GM21576 (cell line): ENCODE results near the gene FUBP1.
A peak's percentile ranks its signal among the peaks of the same experiment; 100 is the strongest.
"Not testable (repeated sequence)": the region's sequence is repeated elsewhere in the genome, so short reads cannot be mapped to it uniquely, and the experiment has no call there.

ENCODE experiments used
- ATAC-seq: cut with Tn5 transposase; IDR thresholded peaks from one replicate; pipeline ENCODE4 v1.9.1; 2021; ENCODE audit warnings: mild to moderate bottlenecking, moderate library complexity; ENCODE audit not compliant: unreplicated experiment

The FUBP1 gene

DNA sequence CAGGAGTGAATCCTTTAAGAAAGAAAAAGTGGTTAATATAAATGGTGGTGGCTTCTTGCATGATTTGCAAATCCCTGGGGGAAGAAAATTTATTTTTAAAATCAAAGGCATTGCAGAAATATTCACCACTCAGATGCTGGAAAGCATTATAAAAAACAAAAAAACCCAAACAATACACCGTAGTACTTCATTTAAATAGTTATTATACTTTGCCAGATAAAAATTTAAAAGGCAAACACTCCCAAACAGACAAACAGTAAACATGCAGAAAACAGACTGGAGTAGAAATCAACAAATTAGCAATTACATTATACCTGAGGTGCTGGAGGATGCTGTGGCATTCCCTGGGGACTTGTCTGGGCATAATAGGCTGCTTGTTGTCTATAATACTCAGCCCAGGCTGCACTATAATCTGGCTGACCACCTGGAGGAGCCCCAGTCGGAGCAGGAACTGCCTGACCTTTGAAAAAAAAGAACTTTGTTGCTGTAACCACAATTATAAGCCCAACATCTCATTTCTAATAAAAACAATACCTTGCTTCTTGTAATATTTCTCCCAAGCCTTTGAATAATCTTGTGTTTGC is 29.9 kb downstream of the FUBP1 start:
- no peak for ATAC-seq

DNA sequence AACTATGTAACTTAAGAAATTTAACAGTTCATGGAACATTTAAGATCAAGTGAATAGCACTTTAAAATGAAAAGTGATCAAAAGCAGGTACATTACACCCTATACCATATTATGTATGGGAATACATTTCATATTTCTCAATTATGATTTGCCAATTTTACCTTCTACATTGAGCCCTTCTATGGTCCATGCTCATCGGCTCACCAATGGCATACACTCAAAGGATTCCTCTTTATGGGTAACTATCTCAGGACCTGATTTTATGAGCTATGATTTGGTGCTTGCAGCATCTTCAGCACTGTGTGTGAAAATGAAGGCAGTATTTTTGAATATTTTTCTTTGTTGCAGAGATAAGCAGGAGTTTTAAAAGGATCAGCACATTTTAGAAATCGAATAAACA is 33.5 kb downstream of the FUBP1 start:
- no peak for ATAC-seq

DNA sequence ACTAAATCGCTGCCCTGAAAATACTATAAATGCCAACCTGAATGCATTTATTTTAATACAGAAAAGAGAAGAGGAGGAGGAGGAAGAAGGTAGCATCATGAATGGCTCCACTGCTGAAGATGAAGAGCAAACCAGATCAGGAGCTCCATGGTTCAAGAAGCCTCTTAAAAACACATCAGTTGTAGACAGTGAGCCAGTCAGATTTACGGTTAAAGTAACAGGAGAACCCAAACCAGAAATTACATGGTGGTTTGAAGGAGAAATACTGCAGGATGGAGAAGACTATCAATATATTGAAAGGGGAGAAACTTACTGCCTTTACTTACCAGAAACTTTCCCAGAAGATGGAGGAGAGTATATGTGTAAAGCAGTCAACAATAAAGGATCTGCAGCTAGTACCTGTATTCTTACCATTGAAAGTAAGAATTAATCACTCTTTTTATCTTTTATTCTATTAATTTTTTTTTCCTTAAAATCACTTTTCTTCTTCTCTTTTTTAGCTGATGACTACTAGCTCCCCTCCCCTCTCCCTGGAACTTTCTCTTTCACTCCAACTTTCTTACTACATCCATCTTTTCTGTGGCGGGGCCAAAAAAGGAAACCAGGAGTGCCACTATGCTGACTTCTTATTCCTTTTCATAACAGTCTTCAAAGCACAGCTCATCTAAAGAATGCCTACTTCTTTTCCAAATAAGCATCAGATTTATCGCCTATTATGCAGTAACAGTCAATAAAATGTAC is 36.3 kb downstream of the FUBP1 start:
- ATAC-seq, result no peak

DNA sequence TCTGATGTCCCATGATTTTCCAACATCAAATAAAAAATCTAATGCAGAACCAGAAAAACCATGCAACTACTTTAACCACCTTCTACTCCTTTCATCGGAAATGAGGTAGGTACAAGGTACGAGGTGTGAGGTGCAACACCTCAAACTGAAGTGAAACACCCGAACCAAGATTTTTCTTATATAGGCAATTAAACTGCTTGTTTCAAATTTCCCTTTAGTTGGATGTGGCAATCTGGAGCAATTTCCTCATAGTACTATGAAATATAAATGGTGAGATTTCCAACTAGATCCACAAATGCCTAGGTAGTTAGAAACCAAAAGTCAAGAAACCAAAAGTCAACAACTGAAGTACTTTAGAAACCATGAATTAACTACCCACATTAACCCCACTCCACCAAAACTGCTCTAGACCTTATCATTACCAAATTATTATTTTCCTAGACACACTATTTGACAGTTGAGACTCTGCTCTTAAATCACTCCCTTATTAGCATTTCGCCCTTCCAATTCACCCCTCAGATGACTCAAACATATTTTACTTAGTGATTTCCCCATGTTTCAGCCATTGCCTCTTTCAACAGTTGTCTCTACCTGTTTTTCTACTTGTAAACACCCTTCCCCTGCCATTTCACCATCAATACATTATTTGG is 37.8 kb downstream of the FUBP1 start:
- no peak for ATAC-seq

DNA sequence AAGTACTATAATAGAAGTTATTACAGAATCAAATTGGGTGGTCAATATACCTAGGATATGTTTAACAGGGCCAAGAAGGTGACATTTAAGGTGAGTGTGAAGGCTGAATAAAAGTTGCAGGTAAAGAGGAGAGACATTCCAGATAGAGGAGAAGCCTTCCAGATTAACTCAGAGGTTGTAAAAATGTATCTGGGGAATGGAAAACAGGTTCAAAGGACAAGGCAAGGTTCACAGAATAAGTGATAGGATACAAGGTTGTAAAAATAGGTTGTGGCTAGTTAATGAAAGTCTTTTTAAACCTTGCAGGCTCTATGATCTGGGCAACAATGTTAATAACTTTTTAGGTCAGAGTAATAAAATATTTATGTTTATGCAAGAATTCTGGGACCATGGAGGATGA is 40.2 kb downstream of the FUBP1 start:
- no peak for ATAC-seq

DNA sequence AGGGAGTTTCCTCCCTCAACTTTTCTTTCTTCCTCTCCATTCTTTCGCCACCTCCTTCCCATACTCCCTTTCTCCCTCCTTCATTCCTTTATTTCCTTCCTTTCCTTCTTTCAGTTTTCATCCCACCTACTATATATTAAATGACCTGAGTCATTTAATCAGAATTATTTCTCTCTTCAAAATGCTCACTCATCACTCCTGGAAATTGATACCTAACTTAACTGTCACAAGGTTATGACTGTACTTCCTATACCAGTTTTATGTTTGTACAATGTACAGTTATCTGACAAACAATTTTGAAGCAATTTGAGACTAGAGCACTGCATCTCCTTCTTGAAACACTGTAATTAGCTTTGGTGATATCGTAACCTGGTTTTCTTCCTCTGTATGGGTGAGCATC is 49.1 kb downstream of the FUBP1 start:
- ATAC-seq, result no peak

DNA sequence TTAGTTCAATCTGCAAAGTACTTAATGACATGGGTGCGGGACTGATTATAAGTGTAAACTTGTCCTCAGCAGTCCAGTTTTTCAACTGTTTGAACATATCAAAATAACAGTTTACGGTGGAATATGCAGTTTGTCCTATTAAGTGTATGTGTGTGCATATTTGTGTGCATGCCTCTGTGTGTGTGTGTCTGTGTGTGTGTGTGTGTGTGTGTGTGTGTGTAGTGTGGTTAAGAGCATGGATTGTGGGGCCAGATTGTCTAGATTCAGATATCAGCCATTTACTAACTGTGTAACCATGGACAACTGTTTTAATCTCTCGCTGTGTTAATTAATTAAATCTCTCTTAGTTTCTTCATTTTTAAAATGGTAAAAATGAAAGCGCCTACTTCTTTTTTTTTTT is 51.5 kb downstream of the FUBP1 start:
- peak; percentile 19 for ATAC-seq

DNA sequence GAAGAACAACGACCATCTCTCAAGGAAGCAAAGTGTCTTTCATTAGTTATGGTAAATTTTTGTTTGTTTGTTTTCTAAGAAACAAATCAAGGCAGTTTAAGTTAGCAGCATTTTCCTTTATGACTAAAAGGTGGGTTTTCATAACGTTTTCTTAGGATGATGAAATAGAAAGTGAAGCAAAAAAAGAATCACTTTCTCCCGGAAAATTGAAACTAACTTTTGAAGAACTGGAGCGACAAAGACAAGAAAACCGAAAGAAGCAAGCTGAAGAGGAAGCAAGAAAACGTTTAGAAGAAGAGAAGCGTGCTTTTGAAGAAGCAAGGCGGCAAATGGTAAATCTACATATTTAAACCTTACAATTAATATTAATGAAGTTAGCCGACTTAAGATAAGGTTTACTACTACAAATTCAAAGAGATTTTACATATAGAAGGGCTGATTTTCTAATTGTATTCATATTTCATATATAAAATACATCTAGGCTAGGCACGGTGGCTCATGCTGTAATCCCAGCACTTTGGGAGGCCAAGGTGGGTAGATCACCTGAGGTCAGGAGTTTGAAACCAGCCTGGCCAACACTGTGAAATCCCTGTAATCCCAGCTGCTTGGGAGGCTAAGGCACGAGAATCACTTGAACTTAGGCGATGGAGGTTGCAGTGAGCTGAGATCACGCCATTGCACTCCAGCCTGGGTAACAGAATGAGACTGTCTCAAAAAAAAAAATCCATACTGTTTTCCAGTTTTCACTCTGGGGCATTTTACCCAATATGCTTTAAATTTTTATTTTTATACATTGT is 52.1 kb downstream of the FUBP1 start:
- ATAC-seq, result peak; percentile 74

DNA sequence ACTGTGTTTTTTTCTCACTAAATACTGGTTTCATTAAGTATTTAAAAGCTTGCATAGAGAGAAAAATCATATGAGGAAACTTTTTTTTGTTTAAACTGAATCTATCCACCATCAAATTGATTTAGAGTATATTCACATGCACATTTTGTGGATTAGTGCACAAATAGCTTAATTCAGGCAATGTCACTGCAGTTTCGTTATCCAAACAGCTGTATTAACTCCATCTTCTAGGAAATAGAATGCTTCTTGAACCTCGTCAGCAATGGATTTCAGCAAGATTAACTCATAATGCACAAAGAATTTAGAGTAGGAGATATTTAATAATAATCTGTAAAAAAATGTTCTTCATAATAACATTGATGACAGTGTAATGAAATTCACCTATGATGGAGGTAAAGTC is 52.9 kb downstream of the FUBP1 start:
- no peak for ATAC-seq

DNA sequence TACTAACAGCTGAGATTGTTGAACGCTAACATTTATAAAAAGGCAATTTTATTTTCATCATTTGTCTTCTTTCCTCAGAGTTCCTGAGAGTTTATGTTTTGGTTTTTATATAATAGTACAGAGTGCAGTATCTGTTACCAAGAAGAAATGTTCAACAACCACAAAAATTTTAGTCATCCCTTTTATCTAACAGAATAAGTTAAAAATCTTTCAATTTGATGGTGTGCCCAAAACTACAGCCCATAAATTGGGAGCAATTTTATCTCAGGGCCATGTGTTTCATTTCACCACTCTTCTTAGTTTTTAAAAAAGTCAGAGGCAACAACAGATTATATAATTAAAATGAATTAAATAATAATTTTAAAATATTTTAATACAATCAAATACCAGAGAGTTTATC is 53.4 kb downstream of the FUBP1 start:
- no peak for ATAC-seq

DNA sequence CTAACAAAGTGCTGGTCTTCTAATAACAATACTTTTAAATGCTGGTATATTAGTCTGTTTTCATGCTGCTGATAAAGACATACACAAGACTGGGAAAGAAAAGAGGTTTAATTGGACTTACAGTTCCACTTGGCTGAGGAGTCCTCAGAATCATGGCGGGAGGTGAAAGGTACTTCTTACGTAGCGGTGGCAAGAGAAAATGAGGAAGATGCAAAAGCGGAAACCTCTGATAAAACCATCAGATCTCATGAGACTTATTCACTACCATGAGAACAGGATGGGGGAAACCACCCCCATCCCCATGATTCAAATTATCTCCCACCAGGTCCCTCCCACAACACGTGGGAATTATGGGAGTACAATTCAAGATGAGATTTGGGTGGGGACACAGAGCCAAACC is 60.0 kb downstream of the FUBP1 start:
- ATAC-seq, result not testable (repeated sequence)

DNA sequence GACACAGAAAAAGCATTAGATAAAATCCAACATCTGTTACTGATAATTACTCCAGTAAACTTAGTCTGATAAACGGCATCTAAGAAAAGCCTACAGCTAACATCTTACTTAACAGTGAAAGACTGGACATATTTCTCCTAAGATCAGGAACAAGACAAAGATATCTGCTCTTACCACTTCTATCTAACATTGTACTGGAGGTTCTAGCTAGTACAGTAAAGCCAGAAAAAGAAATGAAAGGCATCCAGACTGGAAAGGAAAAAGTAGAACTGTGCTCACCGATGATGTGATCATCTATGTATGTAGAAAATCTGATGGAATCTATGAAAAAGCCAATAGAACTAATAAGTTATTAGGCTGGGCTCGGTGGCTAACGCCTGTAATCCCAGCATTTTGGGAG is 68.8 kb downstream of the FUBP1 start:
- no peak for ATAC-seq

DNA sequence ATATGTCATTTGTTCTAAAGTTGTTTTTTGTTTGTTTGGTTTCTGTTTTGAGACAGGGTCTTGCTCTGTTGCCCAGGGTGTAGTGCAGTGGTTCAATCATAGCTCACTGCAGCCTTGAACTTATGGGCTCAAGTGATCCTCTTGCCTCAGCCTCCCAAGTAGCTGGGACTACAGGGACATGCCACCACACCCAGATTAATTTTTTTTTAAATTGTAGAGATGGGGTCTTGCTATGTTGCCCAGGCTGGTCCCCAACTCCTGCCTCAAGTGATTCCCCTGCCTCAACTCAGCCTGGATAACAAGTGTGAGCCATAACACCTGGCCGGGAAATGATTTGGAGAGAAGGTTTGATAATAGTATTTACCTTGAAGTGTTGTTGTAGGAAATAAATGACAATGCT is 72.2 kb downstream of the FUBP1 start:
- no peak for ATAC-seq

DNA sequence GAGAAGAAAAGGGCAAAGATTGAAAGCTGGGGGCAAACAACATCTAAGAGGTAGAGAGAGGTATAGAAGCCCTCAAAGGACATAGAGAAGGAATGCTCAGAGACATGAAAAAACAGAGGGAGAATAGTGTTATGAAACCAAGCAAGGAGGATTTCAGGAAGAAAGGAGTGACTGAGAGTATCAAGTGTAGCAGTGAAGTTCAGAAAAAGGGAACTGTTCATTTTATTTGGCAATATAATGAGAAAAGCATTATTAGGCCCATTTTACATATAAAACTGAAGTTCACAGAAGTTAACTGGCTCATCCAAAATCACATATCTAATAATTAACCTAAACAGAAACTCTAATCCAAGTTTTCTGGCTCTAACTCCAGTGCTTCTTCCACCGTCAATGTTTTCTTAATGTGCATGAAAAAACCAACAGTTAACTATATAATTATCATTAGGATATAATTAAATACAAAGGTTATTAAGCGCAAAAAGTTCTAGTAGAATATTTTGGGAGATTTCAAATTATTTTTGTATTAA is 72.8 kb downstream of the FUBP1 start:
- no peak for ATAC-seq

DNA sequence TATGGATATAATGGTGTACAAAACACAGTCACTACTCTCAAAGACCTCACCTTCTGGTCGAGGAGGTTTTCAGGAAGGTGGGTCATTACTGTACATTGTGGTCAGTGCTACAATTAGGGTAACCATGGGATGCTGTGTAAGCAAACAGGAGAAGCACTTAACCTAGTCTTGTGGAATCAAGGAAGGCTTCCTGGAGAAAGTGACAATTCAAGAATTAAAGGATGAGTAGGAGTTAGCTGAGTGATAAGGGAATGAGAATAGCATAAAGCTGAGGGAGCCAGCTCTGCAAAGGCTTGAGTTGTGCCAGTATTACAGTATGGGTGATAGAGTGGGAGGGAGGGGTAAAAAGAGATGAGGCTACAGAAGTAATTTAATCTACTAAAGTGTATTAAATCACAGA is 73.3 kb downstream of the FUBP1 start:
- ATAC-seq, result no peak

DNA sequence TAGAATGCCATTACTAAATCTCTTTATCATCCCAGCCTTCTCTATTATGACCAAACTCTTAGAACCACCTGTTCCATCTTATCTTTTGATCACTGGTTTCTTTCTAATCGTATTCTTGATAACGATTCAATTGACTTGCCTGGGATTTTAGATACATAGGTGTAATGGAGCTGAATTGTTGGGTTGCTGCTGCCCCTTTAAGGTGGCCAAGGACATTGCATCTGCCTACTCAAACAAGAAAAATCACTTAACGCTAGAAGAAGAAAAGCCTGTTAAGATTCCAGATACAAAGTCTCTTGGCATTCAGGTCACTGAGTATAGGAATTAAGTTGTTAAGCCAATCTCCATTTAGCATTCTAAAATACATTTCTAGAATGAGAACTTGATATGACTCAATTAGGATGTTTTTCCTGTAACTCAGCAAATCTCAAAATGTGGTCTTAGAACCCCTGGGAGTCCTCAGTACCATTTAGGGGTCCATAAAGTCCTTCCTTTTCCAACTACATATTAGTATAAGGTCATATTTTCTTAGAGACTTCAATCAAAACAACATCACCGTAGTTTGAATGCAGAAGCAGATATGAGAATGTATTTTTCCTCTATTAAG is 78.1 kb downstream of the FUBP1 start:
- ATAC-seq, result no peak

DNA sequence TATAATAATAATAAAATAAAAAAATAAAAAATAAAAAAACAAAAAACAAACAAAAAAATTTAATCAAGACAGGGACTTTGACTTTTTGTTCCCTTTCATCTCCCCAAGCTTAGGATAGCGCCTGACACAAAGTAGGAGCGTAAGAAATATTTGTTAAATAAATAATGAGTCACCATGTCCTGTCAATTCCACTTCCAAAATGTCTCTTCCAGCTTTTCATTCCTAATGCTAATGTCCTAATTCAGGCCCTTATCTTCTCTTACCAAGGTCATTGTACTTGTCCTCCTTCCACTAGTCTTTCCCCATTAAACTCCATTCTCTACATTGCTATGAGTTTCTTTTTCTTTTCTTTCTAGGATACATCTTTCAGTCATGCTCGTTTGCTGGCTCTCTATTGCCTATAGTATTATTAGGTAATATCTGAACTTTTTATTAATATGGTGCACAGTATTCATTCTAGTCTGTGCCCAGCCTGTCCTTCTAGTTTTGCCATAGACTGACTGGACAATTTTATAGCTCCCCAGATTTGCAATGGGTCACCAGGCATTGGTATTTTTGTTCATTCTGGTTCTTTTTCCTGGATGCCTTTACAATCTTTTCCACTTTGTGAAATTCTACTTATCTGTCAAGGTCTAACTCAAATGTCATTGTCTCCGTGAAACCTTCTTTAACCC is 79.1 kb downstream of the FUBP1 start:
- no peak for ATAC-seq
